ENCODE measurements around the gene CLC.

DNA sequence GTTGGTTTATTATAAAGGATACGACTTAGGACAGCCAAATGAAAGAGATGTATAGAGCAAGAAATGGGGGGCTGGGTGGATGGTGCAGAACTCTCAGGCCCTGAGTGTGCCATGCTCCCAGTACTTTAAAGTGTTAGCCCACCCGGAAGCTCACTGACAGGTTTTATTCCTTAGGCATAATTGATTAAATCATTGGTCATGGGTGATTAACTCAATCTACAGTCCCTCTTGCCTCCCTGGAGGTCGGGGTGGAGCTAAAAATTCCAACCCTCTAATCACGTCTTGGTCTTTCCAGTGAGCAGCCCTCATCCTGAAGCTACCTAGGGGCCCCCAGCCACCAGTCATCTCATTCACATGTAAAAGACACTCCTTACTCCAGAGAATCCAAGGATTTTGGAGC lies 31.0 kb upstream of the CLC start:
- TF ChIP-seq POLR2A (IDR thresholded peaks at IDR 0.05) = no peak
- TF ChIP-seq, protein P1, sequence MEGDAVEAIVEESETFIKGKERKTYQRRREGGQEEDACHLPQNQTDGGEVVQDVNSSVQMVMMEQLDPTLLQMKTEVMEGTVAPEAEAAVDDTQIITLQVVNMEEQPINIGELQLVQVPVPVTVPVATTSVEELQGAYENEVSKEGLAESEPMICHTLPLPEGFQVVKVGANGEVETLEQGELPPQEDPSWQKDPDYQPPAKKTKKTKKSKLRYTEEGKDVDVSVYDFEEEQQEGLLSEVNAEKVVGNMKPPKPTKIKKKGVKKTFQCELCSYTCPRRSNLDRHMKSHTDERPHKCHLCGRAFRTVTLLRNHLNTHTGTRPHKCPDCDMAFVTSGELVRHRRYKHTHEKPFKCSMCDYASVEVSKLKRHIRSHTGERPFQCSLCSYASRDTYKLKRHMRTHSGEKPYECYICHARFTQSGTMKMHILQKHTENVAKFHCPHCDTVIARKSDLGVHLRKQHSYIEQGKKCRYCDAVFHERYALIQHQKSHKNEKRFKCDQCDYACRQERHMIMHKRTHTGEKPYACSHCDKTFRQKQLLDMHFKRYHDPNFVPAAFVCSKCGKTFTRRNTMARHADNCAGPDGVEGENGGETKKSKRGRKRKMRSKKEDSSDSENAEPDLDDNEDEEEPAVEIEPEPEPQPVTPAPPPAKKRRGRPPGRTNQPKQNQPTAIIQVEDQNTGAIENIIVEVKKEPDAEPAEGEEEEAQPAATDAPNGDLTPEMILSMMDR (IDR thresholded peaks at IDR 0.05) = no peak

All from uterus (tissue), 2 donors.